Measurements from ENCODE around the gene SYNE1.

Gene SYNE1

DNA sequence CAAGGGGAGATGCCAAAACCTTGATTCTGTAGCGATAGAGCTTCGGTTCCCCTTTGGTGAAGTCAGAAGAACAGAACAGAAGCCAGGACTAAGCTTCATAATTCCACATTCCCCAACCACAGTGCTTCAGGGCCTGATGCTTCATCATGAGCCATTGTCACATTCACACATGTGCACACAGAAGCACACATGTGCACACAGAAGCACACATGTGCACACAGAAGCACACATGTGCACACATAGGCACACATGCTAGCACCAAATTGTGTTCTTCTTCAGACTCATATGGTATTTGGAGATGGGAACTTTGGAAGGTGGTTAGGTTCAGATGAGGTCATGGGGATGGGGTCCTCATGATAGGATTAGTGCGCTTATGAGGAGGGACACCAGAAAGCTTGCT, 183.2 kb downstream of the SYNE1 start:
- Mint-ChIP-seq H3K27ac (no peak overlapping the region), H3K36me3 (ENCODE audit: low read depth) (no peaks in the 10 kb centered on the region), H3K4me3 (no peak overlapping the region), H3K9me3 (no peaks in the 10 kb centered on the region), H3K27me3 (ENCODE audit: low read depth, poor library complexity) (peaks cover 17% of the 10 kb centered on the region), H3K4me1 (no peaks in the 10 kb centered on the region)
- no peak for DNase-seq
- no peak for TF ChIP-seq CTCF (IDR thresholded peaks at IDR 0.05)

DNA sequence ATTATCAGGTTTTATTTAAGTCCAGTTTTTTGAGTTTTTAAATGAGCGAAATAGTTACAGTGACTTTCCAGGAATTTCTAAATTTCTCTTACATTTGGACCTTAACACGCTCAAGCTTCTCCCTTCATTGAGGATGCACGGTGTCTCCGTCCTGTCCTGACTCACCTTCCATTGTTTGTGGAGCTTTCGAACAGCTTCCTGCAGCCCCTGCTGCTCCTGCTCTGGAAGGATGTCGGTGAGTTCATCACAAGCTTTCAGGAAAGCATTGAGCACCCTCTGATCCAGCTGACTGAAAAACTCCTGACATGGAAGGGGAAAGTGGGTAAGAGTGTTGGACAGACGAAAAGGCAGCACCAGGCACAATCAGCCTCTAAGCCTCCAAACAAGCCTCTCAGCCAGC, 183.7 kb downstream of the SYNE1 start:
- Mint-ChIP-seq H3K4me1 (no peaks in the 10 kb centered on the region), H3K4me3 (no peak overlapping the region), H3K27me3 (ENCODE audit: low read depth, poor library complexity) (peaks cover 18% of the 10 kb centered on the region), H3K27ac (no peak overlapping the region), H3K36me3 (ENCODE audit: low read depth) (no peaks in the 10 kb centered on the region), H3K9me3 (no peaks in the 10 kb centered on the region)
- TF ChIP-seq CTCF (IDR thresholded peaks at IDR 0.05): no peak
- no peak for DNase-seq

- no peak for DNase-seq
- H3K4me3 Mint-ChIP-seq: no peak overlapping the region
Observed at GRCh38 chr6:152452639-152453038, 184.5 kb downstream of the SYNE1 start.

GRCh38 chr6:152450519-152450918, 186.6 kb downstream of the SYNE1 start:
- DNase-seq: no peak
- H3K4me1 Mint-ChIP-seq: no peaks in the 10 kb centered on the region
- no peak for TF ChIP-seq CTCF (IDR thresholded peaks at IDR 0.05)
- no peaks in the 10 kb centered on the region for H3K36me3 Mint-ChIP-seq (ENCODE audit: low read depth)
- no peaks in the 10 kb centered on the region for H3K9me3 Mint-ChIP-seq
- peaks cover 18% of the 10 kb centered on the region for H3K27me3 Mint-ChIP-seq (ENCODE audit: low read depth, poor library complexity)
- no peak overlapping the region for H3K27ac Mint-ChIP-seq
- H3K4me3 Mint-ChIP-seq: no peak overlapping the region

More at GRCh38 chr6:152452639-152453038, 184.5 kb downstream of the SYNE1 start:
- Mint-ChIP-seq H3K36me3 (ENCODE audit: low read depth) (no peaks in the 10 kb centered on the region), H3K4me1 (no peaks in the 10 kb centered on the region), H3K27me3 (ENCODE audit: low read depth, poor library complexity) (peaks cover 18% of the 10 kb centered on the region), H3K9me3 (no peaks in the 10 kb centered on the region), H3K27ac (no peak overlapping the region)
- no peak for TF ChIP-seq CTCF (IDR thresholded peaks at IDR 0.05)

DNA sequence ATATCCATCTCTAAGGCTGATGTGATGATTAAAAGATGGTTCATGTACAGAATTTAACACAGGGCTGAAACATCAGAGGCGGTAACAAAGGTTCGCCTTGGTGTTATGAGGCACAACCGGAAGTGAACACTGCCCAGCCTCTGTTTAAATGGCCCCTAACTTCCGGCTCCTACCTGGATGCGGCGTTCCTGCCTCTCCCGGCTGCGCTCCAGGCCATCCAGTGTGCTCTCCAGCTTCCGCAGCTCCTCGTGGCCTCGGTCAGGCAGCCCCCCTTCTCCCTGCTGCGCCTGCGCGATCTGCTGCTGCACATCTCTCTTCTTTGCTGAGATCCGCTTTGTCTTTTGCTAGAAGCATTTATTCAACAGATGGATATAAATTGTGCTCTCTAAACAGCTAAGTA, 195.3 kb downstream of the SYNE1 start:
- H3K4me3 Mint-ChIP-seq: no peak overlapping the region
- no peaks in the 10 kb centered on the region for H3K36me3 Mint-ChIP-seq (ENCODE audit: low read depth)
- no peak for DNase-seq
- no peaks in the 10 kb centered on the region for H3K9me3 Mint-ChIP-seq
- TF ChIP-seq CTCF (IDR thresholded peaks at IDR 0.05): no peak
- no peak overlapping the region for H3K27ac Mint-ChIP-seq
- no peaks in the 10 kb centered on the region for H3K4me1 Mint-ChIP-seq
- H3K27me3 Mint-ChIP-seq (ENCODE audit: low read depth, poor library complexity): peaks cover 3% of the 10 kb centered on the region

DNA sequence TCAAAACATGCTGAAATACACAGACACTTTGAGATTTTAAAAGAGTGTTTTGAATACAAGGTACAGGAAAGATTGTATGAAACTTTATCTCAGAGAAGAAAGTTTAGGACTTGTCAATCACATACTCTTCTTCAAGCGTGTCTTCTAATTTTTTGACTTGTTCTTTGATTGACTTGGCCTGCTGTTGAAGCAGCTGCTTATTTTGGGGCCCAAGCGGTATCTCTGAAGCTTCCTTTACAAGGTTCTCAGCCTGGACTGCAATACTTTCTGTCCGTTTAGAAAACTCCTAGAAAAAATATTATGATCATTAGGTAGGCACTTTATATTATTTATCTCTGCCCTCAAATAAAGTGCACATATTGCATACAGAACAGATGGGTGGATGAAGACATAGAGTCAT, 201.3 kb downstream of the SYNE1 start:
- TF ChIP-seq CTCF (IDR thresholded peaks at IDR 0.05): no peak
- H3K27me3 Mint-ChIP-seq (ENCODE audit: low read depth, poor library complexity): peaks cover 11% of the 10 kb centered on the region

More for the DNA sequence above, 201.3 kb downstream of the SYNE1 start:
- Mint-ChIP-seq H3K36me3 (ENCODE audit: low read depth) (no peaks in the 10 kb centered on the region), H3K27ac (no peak overlapping the region), H3K4me1 (no peaks in the 10 kb centered on the region), H3K4me3 (no peak overlapping the region), H3K9me3 (no peaks in the 10 kb centered on the region)
- DNase-seq: no peak

Data from nephron progenitor cell (in vitro differentiated cells).